RWPE2 (cell line): ENCODE measurements around the gene SLC6A3.

Source experiments
- ATAC-seq: fragments of 200-7000 bp; cut with Tn5 transposase; 3 replicates; pipeline ENCODE4 v1.9.1; 2021; ENCODE audit warnings: low read depth
- DNase-seq: peaks from one replicate; pipeline ENCODE4 v3.0.0-alpha.2; 2020; ENCODE audit warnings: low spot score
- H3K27ac ChIP-seq: fragments of 450-650 bp; 2 replicates; pipeline ENCODE4 v1.5.1; 2017; ENCODE audit warnings: mild to moderate bottlenecking; ENCODE audit not compliant: poor library complexity, severe bottlenecking
- H3K27me3 ChIP-seq: fragments of 250-450 bp; sonication (Bioruptor Pico); 2 replicates; pipeline ENCODE4 v1.5.1; 2021; ENCODE audit warnings: mild to moderate bottlenecking, moderate library complexity; ENCODE audit not compliant: insufficient read depth, poor library complexity, severe bottlenecking
- H3K36me3 ChIP-seq: fragments of 250-450 bp; sonication (Bioruptor Pico); 2 replicates; pipeline ENCODE4 v1.5.1; 2020; ENCODE audit warnings: low read depth, mild to moderate bottlenecking, moderate library complexity
- H3K4me1 ChIP-seq: fragments of 250-450 bp; sonication (Bioruptor Pico); 2 replicates; pipeline ENCODE4 v1.5.1; 2021; ENCODE audit warnings: mild to moderate bottlenecking, moderate library complexity; ENCODE audit not compliant: insufficient read depth, poor library complexity, severe bottlenecking
- H3K4me3 ChIP-seq: fragments of 250-450 bp; sonication (Bioruptor Pico); 2 replicates; pipeline ENCODE4 v1.5.1; 2021; ENCODE audit warnings: mild to moderate bottlenecking, moderate library complexity; ENCODE audit not compliant: severe bottlenecking
- H3K9me3 ChIP-seq: fragments of 250-450 bp; sonication (Bioruptor Pico); 2 replicates; pipeline ENCODE4 v1.5.1; 2021; ENCODE audit warnings: mild to moderate bottlenecking, moderate library complexity; ENCODE audit not compliant: severe bottlenecking
- CTCF ChIP-seq: fragments of 450-650 bp; IDR thresholded peaks from one replicate; pipeline ENCODE4 v1.5.1; 2017; ENCODE audit warnings: mild to moderate bottlenecking, moderate library complexity; ENCODE audit not compliant: poor library complexity, severe bottlenecking

SLC6A3 gene

DNA sequence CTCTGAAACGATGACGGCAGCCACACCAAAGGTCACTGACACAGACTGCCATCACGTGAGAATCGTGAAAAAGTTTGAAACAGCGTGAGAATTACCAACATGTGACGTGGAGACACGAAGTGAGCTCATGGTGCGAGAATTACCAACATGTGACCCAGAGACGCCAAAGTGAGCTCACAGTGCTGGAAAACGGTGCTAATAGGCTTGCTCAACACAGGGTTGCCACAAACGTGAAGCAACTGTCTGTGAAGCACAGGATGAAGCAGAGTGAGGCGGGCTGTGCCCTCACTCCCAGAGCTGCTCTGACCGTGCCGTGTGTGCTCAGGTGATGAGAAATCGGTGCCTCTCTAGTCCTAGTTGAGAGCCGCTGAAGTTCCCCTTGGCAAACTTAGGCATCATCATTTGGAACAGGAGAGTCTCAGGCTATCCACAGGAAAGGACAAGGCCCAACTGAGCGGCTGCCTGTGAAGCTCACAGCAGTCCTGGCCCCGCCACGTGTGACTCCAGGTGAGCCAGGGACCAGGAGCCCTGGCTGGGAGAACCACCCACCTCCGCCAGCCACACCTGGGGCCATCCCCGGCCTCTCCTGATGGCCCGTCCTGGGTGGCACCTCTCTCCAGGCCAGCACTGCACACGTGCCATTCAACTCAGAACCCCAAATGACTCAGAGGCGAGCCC, 29.8 kb upstream of the SLC6A3 start:
- H3K27me3 ChIP-seq: no peaks in the 10 kb centered on the region
- H3K36me3 ChIP-seq: peaks cover 86% of the 10 kb centered on the region
- peak; percentile 63 for DNase-seq
- no peak for ATAC-seq
- no peak overlapping the region for H3K27ac ChIP-seq
- no peak for TF ChIP-seq CTCF
- no peaks in the 10 kb centered on the region for H3K4me1 ChIP-seq
- no peak overlapping the region for H3K4me3 ChIP-seq
- H3K9me3 ChIP-seq: no peaks in the 10 kb centered on the region

- H3K9me3 ChIP-seq: no peaks in the 10 kb centered on the region
- TF ChIP-seq CTCF: no peak
- no peaks in the 10 kb centered on the region for H3K4me1 ChIP-seq
- no peaks in the 10 kb centered on the region for H3K27me3 ChIP-seq
- H3K4me3 ChIP-seq: no peak overlapping the region
- H3K36me3 ChIP-seq: peaks cover 80% of the 10 kb centered on the region
- H3K27ac ChIP-seq: no peak overlapping the region
- no peak for ATAC-seq
- DNase-seq: peak; percentile 71
Measured at GRCh38 chr5:1474183-1474839, 29.1 kb upstream of the SLC6A3 start.

GRCh38 chr5:1473746-1474145, 28.5 kb upstream of the SLC6A3 start:
- ATAC-seq: no peak
- H3K27me3 ChIP-seq: no peaks in the 10 kb centered on the region
- H3K4me3 ChIP-seq: no peak overlapping the region
- no peaks in the 10 kb centered on the region for H3K9me3 ChIP-seq
- H3K4me1 ChIP-seq: no peaks in the 10 kb centered on the region
- H3K27ac ChIP-seq: no peak overlapping the region
- no peak for DNase-seq
- TF ChIP-seq CTCF: no peak
- peaks cover 76% of the 10 kb centered on the region for H3K36me3 ChIP-seq

DNA sequence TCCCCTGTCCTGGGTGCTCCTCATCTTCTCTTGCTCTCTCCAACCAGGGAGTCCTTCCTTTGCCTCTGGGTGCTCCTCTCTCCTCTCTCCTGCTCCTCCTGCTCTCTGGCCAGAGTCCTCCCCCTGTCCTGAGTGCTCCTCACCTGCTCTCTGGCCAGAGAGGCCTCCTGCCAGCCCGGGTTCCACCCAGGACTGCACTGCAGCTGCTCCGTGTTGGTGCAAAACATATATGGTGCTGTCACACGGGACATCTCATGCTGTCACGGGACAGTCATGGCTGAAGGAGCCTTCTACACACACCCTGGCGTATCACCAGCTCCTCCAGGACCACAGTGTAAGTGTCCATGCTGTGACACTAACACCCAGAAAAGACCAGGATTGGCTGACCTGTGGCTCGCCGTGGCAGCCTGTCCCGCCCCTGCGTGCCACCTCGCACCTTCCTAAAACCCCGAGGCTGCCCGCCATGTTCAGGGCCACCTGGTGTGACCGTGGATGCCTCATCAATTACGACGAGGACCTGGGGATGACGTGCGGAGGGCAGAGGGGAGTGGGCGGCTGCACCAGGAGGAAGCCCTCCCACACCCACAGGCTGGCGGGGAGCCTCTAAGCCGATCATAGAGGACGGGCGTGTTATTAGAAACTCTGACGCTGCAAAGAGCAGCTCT, 27.9 kb upstream of the SLC6A3 start:
- H3K27ac ChIP-seq: no peak overlapping the region
- no peaks in the 10 kb centered on the region for H3K9me3 ChIP-seq
- peaks cover 76% of the 10 kb centered on the region for H3K36me3 ChIP-seq
- H3K4me3 ChIP-seq: no peak overlapping the region
- ATAC-seq: no peak
- H3K27me3 ChIP-seq: no peaks in the 10 kb centered on the region
- no peaks in the 10 kb centered on the region for H3K4me1 ChIP-seq
- DNase-seq: peak; percentile 67
- no peak for TF ChIP-seq CTCF
